Omental fat pad (tissue), 4 donors: ENCODE results near the gene SCYGR8. TPM values are rescaled to one million over a fixed set of nuclear protein-coding genes. Genes with fewer than 3 reads are reported as not detected.

Source experiments
- ATAC-seq: fragments of 150-250 bp; one replicate; pipeline ENCODE4 v1.9.1; 2016; ENCODE audit warnings: mild to moderate bottlenecking, moderate library complexity; ENCODE audit not compliant: low FRiP score
- DNase-seq: peaks from one replicate; pipeline ENCODE4 v3.0.0-alpha.2; 2019; ENCODE audit warnings: low spot score
- small RNA-seq: library from RNA; depleted of rRNA; stranded (forward); fragments of <200 nt; gene quantifications from one replicate; pipeline ENCODE3, GENCODE V24; 2016
- total RNA-seq, 4 donors: library from RNA; depleted of rRNA; stranded (reverse); fragments of >200 nt; gene quantifications; one replicate each; pipeline ENCODE4 v1.1.0, GENCODE V29; 2016
- TF ChIP-seq, protein P1 (sequence below), 3 donors: fragments of 450-650 bp; IDR thresholded peaks; one replicate each; pipeline ENCODE4 v1.5.1; 2016 to 2017; ENCODE audit warnings: antibody characterized with exemption in 3 of 3, mild to moderate bottlenecking in 3 of 3, moderate library complexity in 2 of 3

Gene SCYGR8
- total RNA-seq, 4 donors from 2014 or later = not detected

DNA sequence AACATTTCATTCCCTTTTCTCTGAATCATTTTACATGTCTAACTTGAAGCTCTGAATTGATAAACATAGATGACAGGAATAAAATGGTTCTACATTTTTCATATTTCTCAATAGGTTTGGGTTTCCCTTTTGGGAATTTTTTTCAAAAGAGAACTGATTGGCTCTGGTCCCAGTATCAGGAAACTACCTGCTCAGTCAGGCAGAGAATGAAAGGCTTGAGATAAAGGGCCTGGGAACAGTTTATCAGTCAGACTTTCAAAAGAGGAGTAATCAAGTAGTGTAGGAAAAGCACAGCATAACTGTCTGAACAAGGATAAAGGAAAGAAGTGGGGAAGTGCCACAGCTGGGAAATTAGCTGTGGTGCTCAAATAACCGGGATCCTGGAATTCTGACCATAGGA is 39.6 kb downstream of the SCYGR8 start:
- TF ChIP-seq, protein P1, sequence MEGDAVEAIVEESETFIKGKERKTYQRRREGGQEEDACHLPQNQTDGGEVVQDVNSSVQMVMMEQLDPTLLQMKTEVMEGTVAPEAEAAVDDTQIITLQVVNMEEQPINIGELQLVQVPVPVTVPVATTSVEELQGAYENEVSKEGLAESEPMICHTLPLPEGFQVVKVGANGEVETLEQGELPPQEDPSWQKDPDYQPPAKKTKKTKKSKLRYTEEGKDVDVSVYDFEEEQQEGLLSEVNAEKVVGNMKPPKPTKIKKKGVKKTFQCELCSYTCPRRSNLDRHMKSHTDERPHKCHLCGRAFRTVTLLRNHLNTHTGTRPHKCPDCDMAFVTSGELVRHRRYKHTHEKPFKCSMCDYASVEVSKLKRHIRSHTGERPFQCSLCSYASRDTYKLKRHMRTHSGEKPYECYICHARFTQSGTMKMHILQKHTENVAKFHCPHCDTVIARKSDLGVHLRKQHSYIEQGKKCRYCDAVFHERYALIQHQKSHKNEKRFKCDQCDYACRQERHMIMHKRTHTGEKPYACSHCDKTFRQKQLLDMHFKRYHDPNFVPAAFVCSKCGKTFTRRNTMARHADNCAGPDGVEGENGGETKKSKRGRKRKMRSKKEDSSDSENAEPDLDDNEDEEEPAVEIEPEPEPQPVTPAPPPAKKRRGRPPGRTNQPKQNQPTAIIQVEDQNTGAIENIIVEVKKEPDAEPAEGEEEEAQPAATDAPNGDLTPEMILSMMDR (IDR thresholded peaks at IDR 0.05) = no peak

DNA sequence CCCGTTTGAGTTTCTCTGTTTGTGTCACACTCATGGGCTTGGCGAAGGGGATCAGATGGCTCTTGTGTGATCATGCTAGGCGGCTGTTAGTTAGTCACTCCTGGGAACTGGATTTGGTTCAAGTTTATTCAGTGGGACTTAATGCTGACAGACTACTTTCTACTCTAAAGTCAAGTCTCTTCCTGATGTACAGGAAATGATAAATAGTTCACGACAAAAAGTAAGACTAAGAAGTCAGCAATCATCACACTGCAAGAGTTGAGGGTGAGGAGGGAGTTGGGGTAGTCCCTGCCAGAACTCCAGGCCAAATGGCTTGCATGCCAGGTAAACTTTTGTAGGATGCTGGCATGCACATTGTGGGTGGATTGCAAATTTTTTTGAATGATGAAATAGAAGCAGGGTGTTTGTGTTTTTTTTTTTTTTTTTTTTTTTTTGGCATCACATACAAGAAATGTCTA is 42.9 kb downstream of the SCYGR8 start:
- no peak for DNase-seq
- peak; percentile 47 for ATAC-seq
- TF ChIP-seq, protein P1 (IDR thresholded peaks at IDR 0.05) = no peak

More for the DNA sequence above, 39.6 kb downstream of the SCYGR8 start:
- peak; percentile 88 for ATAC-seq
- DNase-seq = no peak

DNA sequence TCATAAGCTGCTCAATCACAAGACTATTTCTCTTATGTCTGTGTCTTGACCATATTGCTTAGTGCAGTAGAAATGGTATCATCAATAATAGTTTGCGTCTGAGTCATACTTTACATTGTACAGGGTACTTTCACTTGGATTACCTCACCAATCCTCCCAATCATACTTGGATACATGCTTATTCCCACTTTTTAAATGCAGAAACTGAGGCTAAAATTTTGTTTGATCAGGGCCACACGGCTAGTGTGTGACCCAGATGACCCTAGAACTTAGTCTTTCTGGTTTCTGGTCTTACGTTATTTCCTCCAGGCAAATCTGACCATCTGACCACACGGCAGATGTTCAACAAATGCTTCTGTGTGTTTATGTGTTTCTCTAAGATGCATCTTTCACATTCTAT is 44.1 kb downstream of the SCYGR8 start:
- ATAC-seq (no peak), DNase-seq (no peak)
- TF ChIP-seq, protein P1 (IDR thresholded peaks at IDR 0.05) = no peak

DNA sequence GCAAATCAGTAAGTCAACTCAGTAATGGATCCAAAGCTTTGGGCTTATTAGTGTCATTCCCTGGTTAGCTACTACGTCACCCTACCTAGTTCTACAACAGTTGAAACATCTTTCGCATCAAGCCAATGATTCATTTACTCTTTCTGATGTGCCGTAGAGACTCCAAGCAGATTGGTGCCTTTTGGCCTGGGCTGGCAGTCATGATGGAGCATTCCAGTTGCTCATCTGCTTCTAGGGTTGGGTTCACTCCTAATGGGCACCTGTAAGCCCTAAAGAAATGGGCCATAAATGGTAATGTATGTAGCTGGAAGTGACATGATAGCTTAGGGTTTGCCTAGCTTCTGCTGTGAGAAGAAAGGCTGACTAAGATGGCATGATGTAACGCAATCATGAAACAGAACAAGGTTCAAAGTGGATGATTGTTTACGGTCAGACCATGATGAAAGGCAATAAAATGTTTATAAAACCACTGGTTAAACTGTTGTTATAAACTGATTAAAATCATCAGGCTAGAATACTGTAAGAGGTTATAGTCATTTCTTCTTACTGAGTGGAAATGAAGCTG is 47.5 kb downstream of the SCYGR8 start:
- no peak for DNase-seq
- TF ChIP-seq, protein P1 (IDR thresholded peaks at IDR 0.05) = no peak
- ATAC-seq = no peak

Small RNA genes within 50 kb of the gene (small RNA-seq; reads per million reads assigned to genes)
- gene RNA5SP121 (not detected), gene SNRPGP8 (not detected)

Other genes starting within 250 kb of the SCYGR8 start
- gene SCYGR2, start 147.0 kb upstream of the SCYGR8 start, total RNA-seq = not detected
- gene SCYGR3, start 131.1 kb upstream of the SCYGR8 start, total RNA-seq = not detected
- under 1 TPM in 1 of 4 donors, not detected in 3; 0.84 TPM for gene SCYGR4, start 128.4 kb upstream of the SCYGR8 start, total RNA-seq
- gene SCYGR5, start 79.1 kb upstream of the SCYGR8 start, total RNA-seq = not detected
- gene SLC19A3, start 27.9 kb upstream of the SCYGR8 start, total RNA-seq = 100 to 1,000 TPM in 3 of 4 donors, 10 to 100 TPM in 1; 44.1 to 537 (median 169) TPM
- gene SCYGR6, start 21.1 kb upstream of the SCYGR8 start, total RNA-seq = not detected
- not detected for gene SCYGR7, start 17.6 kb upstream of the SCYGR8 start, total RNA-seq
- 10 to 100 TPM in 1 of 4 donors, 1 to 10 TPM in 1, not detected in 2; 3.4 to 19.2 TPM for gene CCL20, start 67.9 kb downstream of the SCYGR8 start, total RNA-seq
- gene DAW1, start 125.7 kb downstream of the SCYGR8 start, total RNA-seq = 10 to 100 TPM in 1 of 4 donors, 1 to 10 TPM in 1, not detected in 2; 1.9 to 11.0 TPM